ENCODE data around the gene EGFL7. TPM values are rescaled to one million over a fixed set of nuclear protein-coding genes. Genes with fewer than 3 reads are reported as not detected.

The EGFL7 gene
- total RNA-seq, 1 donor from 2014 or later = 61.5 TPM

GRCh38 chr9:136667214-136667939 lies 4.7 kb downstream of the EGFL7 start:
- DNase-seq (no peak), ATAC-seq (ENCODE audit: poor library complexity) (no peak)
- intact Hi-C loops (cut with DNase I) = no loop called here

DNA sequence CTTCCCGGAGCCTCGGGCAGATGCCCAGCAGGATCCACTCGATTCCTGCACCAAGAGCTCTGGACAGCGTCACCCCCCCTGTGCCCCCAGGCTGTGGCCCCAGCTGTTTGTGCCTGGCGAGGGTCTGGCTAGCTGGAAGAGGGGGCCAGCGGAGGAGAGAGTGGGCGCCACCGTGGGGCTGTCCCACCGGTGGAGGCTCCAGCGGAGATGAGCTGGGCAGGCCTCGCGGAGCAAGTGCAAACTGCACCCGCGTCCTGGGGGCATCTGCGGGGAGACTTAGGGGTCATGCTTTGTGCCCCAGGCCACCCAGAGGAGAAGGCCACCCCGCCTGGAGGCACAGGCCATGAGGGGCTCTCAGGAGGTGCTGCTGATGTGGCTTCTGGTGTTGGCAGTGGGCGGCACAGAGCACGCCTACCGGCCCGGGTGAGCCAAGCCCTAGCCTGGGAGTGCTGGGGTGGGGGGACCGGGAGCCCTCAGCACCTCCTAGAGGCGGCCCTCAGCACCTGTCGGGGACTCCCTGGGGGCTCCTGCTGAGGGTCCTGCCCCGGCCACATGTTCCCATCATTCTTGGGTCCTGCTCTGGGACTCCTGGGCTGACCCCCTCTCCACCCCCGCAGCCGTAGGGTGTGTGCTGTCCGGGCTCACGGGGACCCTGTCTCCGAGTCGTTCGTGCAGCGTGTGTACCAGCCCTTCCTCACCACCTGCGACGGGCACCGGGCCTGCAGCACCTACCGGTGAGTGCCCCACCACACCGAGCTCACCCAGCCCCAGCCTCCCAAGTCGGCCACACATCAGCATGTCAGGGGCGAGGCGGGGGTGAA lies 5.4 kb downstream of the EGFL7 start:
- intact Hi-C loops (cut with DNase I) = no loop called here
- no peak for DNase-seq

DNA sequence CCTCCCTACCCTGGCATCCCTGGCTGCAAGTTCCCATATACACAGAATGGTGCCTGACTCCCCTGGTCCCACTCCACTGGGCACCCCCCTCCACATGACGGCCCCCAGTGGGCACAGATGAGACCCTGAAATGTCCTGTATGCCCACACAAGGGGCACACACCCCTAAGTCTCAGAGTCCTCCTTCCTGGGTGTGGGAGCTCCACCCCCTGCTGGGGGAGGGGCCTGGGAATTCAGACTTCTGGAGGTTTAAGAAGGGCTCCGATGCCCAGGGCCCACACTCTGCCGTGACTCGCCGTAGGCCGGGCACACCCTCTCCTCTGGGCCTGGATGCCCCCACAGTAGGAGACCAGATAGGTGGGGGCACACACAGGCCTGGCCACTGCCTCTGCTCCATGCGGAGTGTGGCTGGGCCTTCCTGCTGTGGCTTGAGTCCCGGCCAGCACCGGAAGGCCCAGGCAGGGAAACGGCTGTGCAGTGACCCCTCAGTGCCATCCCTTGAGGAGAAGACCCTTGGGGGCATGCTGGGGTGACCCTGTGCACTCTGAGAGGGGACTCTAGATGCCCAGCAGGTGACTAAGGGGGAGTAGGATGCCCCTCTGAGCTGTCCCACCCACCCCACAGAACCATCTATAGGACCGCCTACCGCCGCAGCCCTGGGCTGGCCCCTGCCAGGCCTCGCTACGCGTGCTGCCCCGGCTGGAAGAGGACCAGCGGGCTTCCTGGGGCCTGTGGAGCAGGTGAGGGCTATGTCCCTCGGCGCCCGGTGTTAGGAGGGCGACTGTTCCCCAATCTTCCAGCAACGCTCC lies 6.5 kb downstream of the EGFL7 start:
- intact Hi-C loops (cut with DNase I) = no loop called here
- no peak for ATAC-seq (ENCODE audit: poor library complexity)
- DNase-seq = no peak

More for the DNA sequence above, 5.4 kb downstream of the EGFL7 start:
- ATAC-seq (ENCODE audit: poor library complexity) = no peak

DNA sequence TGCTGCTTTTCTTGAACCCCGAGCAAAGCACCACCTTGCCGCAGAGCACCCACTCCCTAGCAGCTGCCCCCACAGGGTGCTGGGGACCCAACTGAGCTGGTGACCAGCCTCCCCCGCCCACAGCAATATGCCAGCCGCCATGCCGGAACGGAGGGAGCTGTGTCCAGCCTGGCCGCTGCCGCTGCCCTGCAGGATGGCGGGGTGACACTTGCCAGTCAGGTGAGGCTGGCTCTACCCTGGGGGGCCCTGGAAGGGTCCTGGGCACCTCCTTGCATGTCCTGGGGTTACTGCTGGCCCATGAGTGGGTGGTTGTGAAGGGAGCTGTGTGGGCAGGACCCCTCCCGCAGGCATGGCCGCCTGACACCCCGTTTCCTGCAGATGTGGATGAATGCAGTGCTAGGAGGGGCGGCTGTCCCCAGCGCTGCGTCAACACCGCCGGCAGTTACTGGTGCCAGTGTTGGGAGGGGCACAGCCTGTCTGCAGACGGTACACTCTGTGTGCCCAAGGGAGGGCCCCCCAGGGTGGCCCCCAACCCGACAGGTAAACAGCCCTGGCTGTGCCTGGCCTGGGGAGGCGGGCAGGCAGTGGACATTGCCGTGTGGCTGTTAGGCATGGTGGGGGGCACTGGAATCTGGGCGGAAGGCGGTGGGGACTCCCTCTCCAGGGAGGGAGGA lies 7.2 kb downstream of the EGFL7 start:
- intact Hi-C loops (cut with DNase I) = no loop called here
- ATAC-seq (ENCODE audit: poor library complexity) (no peak), DNase-seq (no peak)

GRCh38 chr9:136670576-136671253 lies 8.0 kb downstream of the EGFL7 start:
- ATAC-seq (ENCODE audit: poor library complexity) (no peak), DNase-seq (no peak)
- intact Hi-C loops (cut with DNase I) = no loop called here

GRCh38 chr9:136671254-136671614 lies 8.5 kb downstream of the EGFL7 start:
- ATAC-seq (ENCODE audit: poor library complexity) = no peak
- intact Hi-C loops (cut with DNase I) = no loop called here
- no peak for DNase-seq

GRCh38 chr9:136671646-136672430 lies 9.1 kb downstream of the EGFL7 start:
- DNase-seq (no peak), ATAC-seq (ENCODE audit: poor library complexity) (peak; percentile 17)
- intact Hi-C loops (cut with DNase I) = no loop called here

- no peak for DNase-seq
- intact Hi-C loops (cut with DNase I) = no loop called here
- ATAC-seq (ENCODE audit: poor library complexity) = no peak
Measured at GRCh38 chr9:136672431-136673087, 9.8 kb downstream of the EGFL7 start.

DNA sequence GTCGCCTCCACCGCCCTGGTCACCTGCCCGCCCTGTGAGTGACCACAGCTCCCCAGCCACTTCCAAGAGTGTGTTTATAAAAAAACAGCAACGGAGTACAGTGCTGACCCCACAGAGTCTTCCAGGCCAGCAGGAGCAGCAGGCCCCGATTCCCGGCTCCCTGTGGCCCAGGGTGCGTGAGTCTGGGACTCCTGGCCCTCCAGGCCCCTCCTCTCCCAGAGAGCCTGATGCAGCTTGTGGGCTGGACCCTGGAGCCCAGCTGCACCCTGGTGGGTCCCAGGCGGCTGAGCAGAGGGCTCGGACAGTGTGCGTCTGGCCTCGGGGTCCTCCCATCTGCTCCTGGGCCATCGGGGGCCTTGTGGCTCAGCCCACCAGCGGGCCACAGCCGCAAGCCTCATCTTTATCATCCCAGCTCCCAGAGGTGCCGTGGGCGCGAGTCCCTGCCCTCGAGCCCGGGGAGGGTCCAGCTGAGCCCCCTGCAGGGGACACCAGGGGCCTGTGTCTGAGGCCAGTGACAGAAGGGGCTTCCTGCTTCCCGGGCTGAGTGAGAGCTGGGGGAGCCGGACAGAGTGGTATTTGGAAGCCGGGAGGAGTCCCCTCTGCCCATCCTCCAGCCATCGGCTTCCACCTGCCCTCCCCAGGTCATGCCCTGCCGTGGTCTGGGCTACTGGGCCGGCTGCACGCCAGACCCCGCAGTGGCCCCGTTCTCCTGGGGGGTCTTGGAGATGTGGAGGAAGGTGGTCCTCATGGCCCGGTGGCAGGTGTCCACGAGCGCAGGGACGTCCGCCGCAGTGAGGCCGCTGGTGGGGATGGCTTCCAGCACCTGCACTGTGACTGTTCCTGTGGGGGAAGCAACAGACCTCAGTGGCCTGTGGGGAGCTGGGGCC lies 10.6 kb downstream of the EGFL7 start:
- intact Hi-C loops (cut with DNase I) = no loop called here
- no peak for DNase-seq
- ATAC-seq (ENCODE audit: poor library complexity) = peak; percentile 3

GRCh38 chr9:136673975-136674785 lies 11.5 kb downstream of the EGFL7 start:
- intact Hi-C loops (cut with DNase I) = no loop called here
- no peak for ATAC-seq (ENCODE audit: poor library complexity)
- DNase-seq = no peak

DNA sequence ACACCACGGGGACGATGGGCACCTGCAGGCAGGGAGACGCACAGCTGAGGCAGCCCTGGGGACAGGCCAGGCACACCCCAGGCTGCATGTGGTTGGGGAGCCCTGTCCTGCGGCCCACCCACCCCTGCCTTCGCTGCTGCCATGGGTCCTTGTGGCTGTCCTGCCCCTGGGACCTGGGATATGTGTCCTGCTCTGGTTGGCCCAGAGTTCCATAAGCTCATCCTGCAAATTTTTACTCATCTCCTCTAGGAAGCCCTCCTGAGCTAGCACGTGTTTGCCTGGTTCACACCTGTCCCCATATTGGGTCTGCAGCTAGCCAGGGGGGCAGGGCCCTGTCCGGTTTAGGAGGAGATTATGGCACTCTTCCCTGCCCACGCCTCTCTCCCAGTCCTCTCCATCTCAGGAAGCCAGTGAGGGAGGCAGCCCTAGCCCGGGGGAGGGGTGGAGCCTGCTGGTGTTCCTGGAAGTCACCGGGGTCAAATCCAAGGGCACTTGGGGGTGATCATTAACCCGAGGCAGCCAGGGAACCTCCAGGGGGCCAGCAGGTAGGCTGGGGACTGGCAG lies 12.2 kb downstream of the EGFL7 start:
- ATAC-seq (ENCODE audit: poor library complexity) (no peak), DNase-seq (peak; percentile 67)
- intact Hi-C loops (cut with DNase I) = no loop called here

DNA sequence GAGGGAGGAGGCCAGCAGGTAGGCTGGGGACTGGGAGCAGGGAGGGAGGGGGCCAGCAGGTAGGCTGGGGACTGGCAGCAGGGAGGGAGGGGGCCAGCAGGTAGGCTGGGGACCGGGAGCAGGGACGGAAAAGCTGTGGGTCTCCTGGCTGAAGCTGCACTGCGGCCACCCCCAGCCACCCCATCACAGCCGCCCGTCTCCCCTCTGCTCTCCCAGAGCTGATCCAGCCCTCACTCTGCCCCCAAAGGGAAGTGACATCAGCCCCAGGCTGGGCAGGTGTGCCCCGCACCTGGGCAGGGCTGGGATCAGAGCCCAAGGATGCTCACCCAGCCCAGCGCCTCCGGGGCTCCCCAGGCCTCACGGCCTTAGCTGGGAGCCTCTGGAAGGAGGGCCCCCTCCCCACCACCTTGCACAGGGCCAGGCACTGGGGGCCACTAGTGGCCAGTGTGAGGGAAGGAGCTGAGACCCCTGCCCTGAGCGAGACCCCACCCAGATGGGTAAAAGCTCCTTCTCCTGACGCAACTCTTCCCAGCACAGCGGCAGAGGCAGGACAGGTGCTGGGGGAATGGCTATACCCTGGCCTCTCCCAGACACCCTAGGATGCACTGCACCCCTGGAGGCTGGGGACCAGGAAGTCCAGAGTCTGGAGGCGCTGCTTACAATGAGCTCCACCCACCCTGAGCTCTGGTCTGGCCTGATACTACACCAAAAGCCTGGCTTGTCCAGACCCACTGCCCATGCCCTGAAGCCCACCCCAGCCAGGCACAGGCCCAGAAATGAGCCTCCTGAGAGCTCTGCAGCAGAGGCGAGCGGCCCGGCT lies 13.0 kb downstream of the EGFL7 start:
- intact Hi-C loops (cut with DNase I) = no loop called here
- ATAC-seq (ENCODE audit: poor library complexity) (no peak), DNase-seq (no peak)

- DNase-seq = no peak
- intact Hi-C loops (cut with DNase I) = no loop called here
- ATAC-seq (ENCODE audit: poor library complexity) = no peak
Measured at GRCh38 chr9:136676297-136676794, 13.6 kb downstream of the EGFL7 start.

Measured in Right ventricle myocardium superior (tissue), 1 donor.